ENCODE measurements around the gene ALG12.

The ALG12 gene

GRCh38 chr22:49850959-49851802, 67.1 kb downstream of the ALG12 start:
- Histone ChIP-seq H3K27me3 (ENCODE audit: control insufficient read depth in 5 of 5, insufficient read depth in 4 of 5, low read length in 5 of 5) (peaks cover 12 to 25% (median 19%) of the 10 kb centered on the region in 5 donors), H3K9ac (ENCODE audit: low read length in 5 of 5) (no peak overlapping the region), H3K27ac (ENCODE audit: low read depth, low read length) (no peak overlapping the region), H3K36me3 (ENCODE audit: control insufficient read depth in 5 of 5, insufficient read depth in 5 of 5, low read length in 5 of 5) (no peaks in the 10 kb centered on the region), H3K9me3 (ENCODE audit: control insufficient read depth in 5 of 5, low read length in 5 of 5) (no peaks in the 10 kb centered on the region), H3K4me1 (ENCODE audit: control insufficient read depth in 5 of 5, insufficient read depth in 5 of 5, low read length in 5 of 5) (peaks cover 7 to 55% (median 45%) of the 10 kb centered on the region in 5 donors), H3K4me3 (ENCODE audit: low read depth in 1 of 5, low read length in 5 of 5) (no peak overlapping the region)

Measured in subcutaneous abdominal adipose tissue (tissue), 5 donors.